ENCODE data around the gene KDM7A. TPM values are rescaled to one million over a fixed set of nuclear protein-coding genes. Genes with fewer than 3 reads are reported as not detected.
A peak's percentile ranks its signal among the peaks of the same experiment; 100 is the strongest.
"Not testable (repeated sequence)": the region's sequence is repeated elsewhere in the genome, so short reads cannot be mapped to it uniquely, and the experiment has no call there.

KDM7A gene
- total RNA-seq, 1 donor from 2014 or later: 8.4 TPM

DNA sequence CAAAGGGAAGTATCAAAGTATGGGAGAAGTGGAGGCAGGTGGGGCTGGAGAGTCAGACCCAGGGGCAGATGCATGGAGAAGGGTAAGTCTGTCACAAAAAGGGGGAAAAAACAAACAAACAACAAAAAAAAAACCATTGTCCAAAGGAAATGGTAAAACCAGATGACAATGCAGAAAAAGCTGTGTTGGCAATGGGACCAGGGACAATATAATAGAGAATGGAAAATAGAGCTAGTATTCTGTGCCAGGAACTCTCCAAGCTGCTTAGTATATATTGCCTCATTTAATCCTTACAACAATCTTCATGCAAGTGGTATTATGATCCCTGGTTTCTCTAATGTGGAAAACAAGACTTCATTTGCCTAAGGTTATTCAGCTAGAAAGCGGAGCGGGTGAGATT, 13.1 kb upstream of the KDM7A start:
- H3K4me1 ChIP-seq (ENCODE audit: control insufficient read depth in 3 of 3, insufficient read depth in 3 of 3, low read length in 3 of 3): no peaks in the 10 kb centered on the region
- no peak overlapping the region for H3K9ac ChIP-seq (ENCODE audit: low read depth in 1 of 3, low read length in 3 of 3)
- H3K27ac ChIP-seq (ENCODE audit: low read depth, low read length): no peak overlapping the region
- no peaks in the 10 kb centered on the region for H3K9me3 ChIP-seq (ENCODE audit: control insufficient read depth in 3 of 3, low read length in 3 of 3)
- H3K4me3 ChIP-seq (ENCODE audit: low read length in 3 of 3): no peak overlapping the region
- no peaks in the 10 kb centered on the region for H3K36me3 ChIP-seq (ENCODE audit: control insufficient read depth in 3 of 3, insufficient read depth in 3 of 3, low read length in 3 of 3)
- H3K27me3 ChIP-seq (ENCODE audit: control insufficient read depth in 3 of 3, insufficient read depth in 3 of 3, low read length in 3 of 3): no peaks in the 10 kb centered on the region

DNA sequence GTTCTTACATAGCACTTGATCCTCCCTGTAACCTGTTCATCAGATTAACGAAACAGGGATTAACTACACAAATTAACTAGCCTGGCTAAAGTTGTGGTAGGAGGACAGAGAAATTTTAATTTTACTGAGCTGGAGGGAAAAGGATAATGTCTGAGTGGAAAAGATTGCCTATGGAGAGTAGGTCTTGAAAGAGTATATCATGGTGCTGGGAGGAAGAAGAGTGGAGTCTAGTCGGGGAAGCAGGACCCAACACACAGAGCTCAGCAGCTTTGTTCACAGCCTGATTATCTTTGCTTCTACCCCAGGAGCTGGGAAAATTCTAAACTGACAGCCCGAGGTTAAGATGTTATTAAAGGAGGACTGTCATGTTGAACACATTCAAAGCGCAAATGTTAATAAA, 6.1 kb upstream of the KDM7A start:
- Histone ChIP-seq H3K4me1 (ENCODE audit: control insufficient read depth in 3 of 3, insufficient read depth in 3 of 3, low read length in 3 of 3) (peaks cover 0 to 5% (median 3%) of the 10 kb centered on the region in 3 donors), H3K9ac (ENCODE audit: low read depth in 1 of 3, low read length in 3 of 3) (no peak overlapping the region), H3K36me3 (ENCODE audit: control insufficient read depth in 3 of 3, insufficient read depth in 3 of 3, low read length in 3 of 3) (no peaks in the 10 kb centered on the region)

DNA sequence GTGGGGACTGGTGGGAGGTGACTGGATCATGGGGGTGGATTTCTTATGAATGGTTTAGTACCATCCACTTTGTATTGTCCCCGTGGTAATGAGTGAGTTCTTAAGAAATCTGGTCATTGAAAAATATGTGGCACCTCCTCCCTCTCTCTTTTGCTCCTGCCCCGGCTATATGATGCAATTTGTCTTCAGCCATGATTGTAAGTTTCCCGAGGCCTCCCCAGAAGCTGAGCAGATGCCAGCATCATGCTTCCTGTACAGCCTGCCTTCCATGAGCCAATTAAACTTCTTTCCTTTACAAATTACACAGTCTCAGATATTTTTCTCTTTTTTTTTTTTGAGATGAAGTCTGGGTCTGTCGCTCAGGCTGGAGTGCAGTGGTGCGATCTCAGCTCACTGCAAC, 2.6 kb upstream of the KDM7A start:
- H3K4me3 ChIP-seq (ENCODE audit: low read length in 3 of 3): no peak overlapping the region

More for the DNA sequence above, 6.1 kb upstream of the KDM7A start:
- no peak overlapping the region for H3K27ac ChIP-seq (ENCODE audit: low read depth, low read length)
- no peak overlapping the region for H3K4me3 ChIP-seq (ENCODE audit: low read length in 3 of 3)
- no peaks in the 10 kb centered on the region for H3K9me3 ChIP-seq (ENCODE audit: control insufficient read depth in 3 of 3, low read length in 3 of 3)
- peaks cover 0 to 12% (median 2%) of the 10 kb centered on the region in 3 donors for H3K27me3 ChIP-seq (ENCODE audit: control insufficient read depth in 3 of 3, insufficient read depth in 3 of 3, low read length in 3 of 3)

DNA sequence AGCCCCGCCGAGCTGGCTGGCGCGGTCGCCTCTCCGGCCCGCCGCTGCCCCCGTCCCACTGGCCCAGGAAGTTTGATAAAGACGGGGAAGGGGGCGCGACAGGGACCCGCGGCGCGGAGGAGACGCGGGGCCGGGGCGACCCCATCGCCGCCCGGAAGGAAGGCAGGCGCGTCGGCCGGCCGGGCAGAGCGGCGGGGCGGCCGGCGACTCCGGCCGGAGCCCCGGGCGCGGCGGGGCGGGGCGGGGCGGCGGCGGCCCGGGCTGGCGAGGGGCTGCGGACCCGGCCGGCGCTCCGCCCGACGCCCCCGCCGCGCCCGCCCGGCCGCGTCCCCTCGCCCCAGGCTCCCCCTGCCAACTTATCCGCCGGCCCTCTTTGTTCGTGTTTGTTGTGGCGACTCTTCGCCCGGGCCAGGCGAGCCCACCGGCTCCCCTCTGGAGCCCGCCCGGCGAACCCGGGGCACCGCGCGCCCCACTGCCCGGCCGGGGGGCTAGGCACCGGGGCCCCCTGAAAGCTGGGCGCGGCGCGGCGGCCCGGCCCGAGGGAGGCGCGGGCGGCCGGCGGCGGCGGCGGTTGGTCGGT, 571 bp downstream of the KDM7A start:
- H3K4me3 ChIP-seq (ENCODE audit: low read length in 3 of 3): peak overlapping the region; percentile 73 to 84 (median 76)
- H3K27ac ChIP-seq (ENCODE audit: low read depth, low read length): peak overlapping the region; percentile 97
- H3K9me3 ChIP-seq (ENCODE audit: control insufficient read depth in 3 of 3, low read length in 3 of 3): no peaks in the 10 kb centered on the region
- no peaks in the 10 kb centered on the region for H3K36me3 ChIP-seq (ENCODE audit: control insufficient read depth in 3 of 3, insufficient read depth in 3 of 3, low read length in 3 of 3)
- H3K9ac ChIP-seq (ENCODE audit: low read depth in 1 of 3, low read length in 3 of 3): peak overlapping the region; percentile 89 to 91 (median 90)
- H3K27me3 ChIP-seq (ENCODE audit: control insufficient read depth in 3 of 3, insufficient read depth in 3 of 3, low read length in 3 of 3): no peaks in the 10 kb centered on the region
- peaks cover 5 to 10% (median 7%) of the 10 kb centered on the region in 3 donors for H3K4me1 ChIP-seq (ENCODE audit: control insufficient read depth in 3 of 3, insufficient read depth in 3 of 3, low read length in 3 of 3)

More for the DNA sequence above, 2.6 kb upstream of the KDM7A start:
- peaks cover 5 to 7% (median 6%) of the 10 kb centered on the region in 3 donors for H3K4me1 ChIP-seq (ENCODE audit: control insufficient read depth in 3 of 3, insufficient read depth in 3 of 3, low read length in 3 of 3)
- H3K36me3 ChIP-seq (ENCODE audit: control insufficient read depth in 3 of 3, insufficient read depth in 3 of 3, low read length in 3 of 3): no peaks in the 10 kb centered on the region
- no peaks in the 10 kb centered on the region for H3K9me3 ChIP-seq (ENCODE audit: control insufficient read depth in 3 of 3, low read length in 3 of 3)
- H3K27me3 ChIP-seq (ENCODE audit: control insufficient read depth in 3 of 3, insufficient read depth in 3 of 3, low read length in 3 of 3): peaks cover 0 to 12% (median 2%) of the 10 kb centered on the region in 3 donors
- H3K9ac ChIP-seq (ENCODE audit: low read depth in 1 of 3, low read length in 3 of 3): no peak overlapping the region
- no peak overlapping the region for H3K27ac ChIP-seq (ENCODE audit: low read depth, low read length)

DNA sequence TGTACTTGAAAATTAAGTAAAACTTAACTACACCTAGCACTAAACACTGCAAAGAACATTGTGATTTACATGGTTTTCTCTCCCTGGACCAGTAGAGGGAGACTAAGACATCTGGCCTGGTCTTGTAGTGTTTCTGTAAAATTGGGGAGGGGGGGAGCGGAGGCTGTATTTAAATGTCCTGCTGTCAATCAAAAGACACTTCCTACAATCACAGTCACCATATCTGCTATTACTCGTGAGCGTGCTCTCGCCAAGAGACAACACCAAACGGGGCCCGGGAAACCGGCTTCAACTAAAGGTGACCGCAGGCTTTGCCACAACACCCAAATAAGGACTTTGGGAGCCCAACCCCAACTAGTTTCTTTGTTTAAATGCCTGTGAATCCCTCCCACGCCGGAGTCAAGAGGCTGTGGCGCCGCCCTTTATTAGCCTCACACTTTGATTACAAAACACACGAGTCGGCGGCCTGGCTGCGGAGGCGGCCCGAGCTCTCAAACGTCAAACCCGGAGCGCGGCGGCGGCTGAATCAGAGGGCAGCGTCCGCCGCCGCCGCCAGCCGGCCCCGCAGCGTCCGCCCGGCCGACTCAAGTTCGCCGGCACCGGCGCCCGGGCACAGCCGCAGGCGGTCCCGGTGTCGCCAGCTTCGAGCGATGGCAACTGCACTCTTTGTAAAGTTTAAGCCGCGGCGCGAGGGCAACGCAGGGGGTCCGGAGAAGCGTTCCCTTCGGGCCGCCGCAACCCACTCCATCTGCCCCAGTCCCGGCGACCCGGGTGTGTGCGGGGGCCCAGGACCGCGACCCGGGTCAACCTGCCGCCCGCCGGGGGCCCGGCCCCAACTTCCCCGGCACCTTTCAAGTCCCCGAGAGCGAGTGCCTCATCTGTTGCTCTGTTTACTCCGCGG, 1.3 kb downstream of the KDM7A start:
- H3K27me3 ChIP-seq (ENCODE audit: control insufficient read depth in 3 of 3, insufficient read depth in 3 of 3, low read length in 3 of 3): no peaks in the 10 kb centered on the region
- no peaks in the 10 kb centered on the region for H3K9me3 ChIP-seq (ENCODE audit: control insufficient read depth in 3 of 3, low read length in 3 of 3)
- no peaks in the 10 kb centered on the region for H3K36me3 ChIP-seq (ENCODE audit: control insufficient read depth in 3 of 3, insufficient read depth in 3 of 3, low read length in 3 of 3)
- peaks cover 9 to 12% (median 10%) of the 10 kb centered on the region in 3 donors for H3K4me1 ChIP-seq (ENCODE audit: control insufficient read depth in 3 of 3, insufficient read depth in 3 of 3, low read length in 3 of 3)
- peak overlapping the region; percentile 89 to 91 (median 90) for H3K9ac ChIP-seq (ENCODE audit: low read depth in 1 of 3, low read length in 3 of 3)
- H3K4me3 ChIP-seq (ENCODE audit: low read length in 3 of 3): peak overlapping the region; percentile 73 to 84 (median 74)
- H3K27ac ChIP-seq (ENCODE audit: low read depth, low read length): peak overlapping the region; percentile 97

DNA sequence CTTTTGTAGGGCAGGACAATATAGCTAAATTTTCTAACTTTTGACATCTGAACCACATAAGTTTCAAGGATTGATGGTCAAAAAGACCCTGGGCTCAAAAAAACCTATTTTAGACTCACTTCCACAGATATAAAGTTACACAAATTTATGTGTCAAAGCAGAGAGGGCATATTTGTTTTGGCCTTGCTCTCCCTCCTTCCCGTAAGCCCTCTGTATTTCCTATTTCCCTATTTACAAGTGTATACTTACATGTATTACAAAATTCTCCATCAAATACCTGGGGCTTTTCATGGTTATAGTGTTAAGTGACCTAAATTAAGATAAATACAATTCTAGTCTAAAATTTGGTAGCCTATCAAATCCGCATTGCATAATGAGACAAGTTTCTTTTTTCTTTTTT, 2.6 kb downstream of the KDM7A start:
- H3K36me3 ChIP-seq (ENCODE audit: control insufficient read depth in 3 of 3, insufficient read depth in 3 of 3, low read length in 3 of 3): no peaks in the 10 kb centered on the region
- peaks cover 10 to 16% (median 13%) of the 10 kb centered on the region in 3 donors for H3K4me1 ChIP-seq (ENCODE audit: control insufficient read depth in 3 of 3, insufficient read depth in 3 of 3, low read length in 3 of 3)
- H3K27ac ChIP-seq (ENCODE audit: low read depth, low read length): no peak overlapping the region
- peak overlapping the region in 1 of 3 donors; percentile 33 for H3K9ac ChIP-seq (ENCODE audit: low read depth in 1 of 3, low read length in 3 of 3)
- no peaks in the 10 kb centered on the region for H3K9me3 ChIP-seq (ENCODE audit: control insufficient read depth in 3 of 3, low read length in 3 of 3)
- no peak overlapping the region for H3K4me3 ChIP-seq (ENCODE audit: low read length in 3 of 3)
- H3K27me3 ChIP-seq (ENCODE audit: control insufficient read depth in 3 of 3, insufficient read depth in 3 of 3, low read length in 3 of 3): no peaks in the 10 kb centered on the region

DNA sequence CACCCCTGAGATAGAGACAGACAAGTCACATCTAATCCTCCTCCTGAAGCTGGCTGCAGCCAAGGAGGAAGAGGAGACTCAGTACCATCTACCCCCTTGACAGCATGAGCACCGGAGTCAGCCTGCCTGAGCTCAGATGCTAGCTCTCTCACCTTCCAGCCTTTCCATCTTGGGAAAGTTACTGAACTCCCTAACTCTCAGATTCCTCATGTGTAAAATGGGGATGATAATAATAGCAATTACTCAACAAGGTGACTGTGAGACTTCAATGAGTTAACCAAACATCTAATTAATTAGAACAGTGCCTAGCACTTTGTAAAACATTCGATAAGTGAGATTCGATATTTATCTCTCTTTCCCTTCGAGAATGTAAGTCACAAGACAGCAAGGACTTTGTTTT, 6.4 kb downstream of the KDM7A start:
- peaks cover 6 to 8% (median 8%) of the 10 kb centered on the region in 3 donors for H3K4me1 ChIP-seq (ENCODE audit: control insufficient read depth in 3 of 3, insufficient read depth in 3 of 3, low read length in 3 of 3)
- no peaks in the 10 kb centered on the region for H3K9me3 ChIP-seq (ENCODE audit: control insufficient read depth in 3 of 3, low read length in 3 of 3)
- no peak overlapping the region for H3K27ac ChIP-seq (ENCODE audit: low read depth, low read length)
- no peak overlapping the region for H3K4me3 ChIP-seq (ENCODE audit: low read length in 3 of 3)
- H3K9ac ChIP-seq (ENCODE audit: low read depth in 1 of 3, low read length in 3 of 3): no peak overlapping the region
- H3K27me3 ChIP-seq (ENCODE audit: control insufficient read depth in 3 of 3, insufficient read depth in 3 of 3, low read length in 3 of 3): no peaks in the 10 kb centered on the region
- no peaks in the 10 kb centered on the region for H3K36me3 ChIP-seq (ENCODE audit: control insufficient read depth in 3 of 3, insufficient read depth in 3 of 3, low read length in 3 of 3)

DNA sequence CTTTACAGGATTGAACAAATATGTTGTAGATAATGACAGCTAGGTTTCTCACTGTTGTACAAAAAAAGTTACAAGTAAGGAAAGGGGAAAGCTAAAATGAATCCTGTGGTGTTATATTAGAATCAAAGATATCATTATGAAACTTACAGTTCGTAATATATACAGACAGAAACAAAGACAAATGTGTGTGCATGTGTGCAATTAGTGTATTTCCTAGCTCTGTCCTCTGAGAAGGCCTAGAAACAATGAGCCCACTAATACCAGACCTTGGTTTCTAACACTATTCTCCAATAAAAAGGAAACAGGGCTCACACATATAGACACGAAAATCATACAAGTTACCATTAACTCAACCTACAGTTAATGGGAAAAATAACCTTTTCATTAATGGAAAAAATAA, 8.0 kb downstream of the KDM7A start:
- peaks cover 6 to 8% (median 6%) of the 10 kb centered on the region in 3 donors for H3K4me1 ChIP-seq (ENCODE audit: control insufficient read depth in 3 of 3, insufficient read depth in 3 of 3, low read length in 3 of 3)
- H3K36me3 ChIP-seq (ENCODE audit: control insufficient read depth in 3 of 3, insufficient read depth in 3 of 3, low read length in 3 of 3): no peaks in the 10 kb centered on the region
- no peak overlapping the region for H3K4me3 ChIP-seq (ENCODE audit: low read length in 3 of 3)
- H3K9ac ChIP-seq (ENCODE audit: low read depth in 1 of 3, low read length in 3 of 3): no peak overlapping the region
- no peaks in the 10 kb centered on the region for H3K9me3 ChIP-seq (ENCODE audit: control insufficient read depth in 3 of 3, low read length in 3 of 3)
- H3K27me3 ChIP-seq (ENCODE audit: control insufficient read depth in 3 of 3, insufficient read depth in 3 of 3, low read length in 3 of 3): no peaks in the 10 kb centered on the region
- H3K27ac ChIP-seq (ENCODE audit: low read depth, low read length): no peak overlapping the region

DNA sequence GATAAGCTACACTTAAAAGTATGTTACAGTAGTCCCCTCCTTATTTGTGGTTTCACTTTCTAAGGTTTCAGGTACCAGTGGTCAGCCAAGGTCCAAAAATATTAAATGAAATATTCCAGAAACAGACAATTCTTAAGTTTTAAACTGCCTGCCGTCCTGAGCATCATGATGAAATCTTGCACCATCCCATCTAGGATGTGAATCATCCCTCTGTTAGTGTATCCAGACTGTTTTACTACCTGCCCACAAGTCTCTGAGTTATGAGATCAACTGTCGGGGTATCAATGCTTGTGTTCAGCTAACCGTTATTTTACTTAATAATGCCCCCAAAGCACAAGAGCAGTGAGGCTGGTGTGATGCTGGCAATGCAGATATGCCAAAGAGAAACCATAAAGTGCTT, 11.4 kb downstream of the KDM7A start:
- Histone ChIP-seq H3K36me3 (ENCODE audit: control insufficient read depth in 3 of 3, insufficient read depth in 3 of 3, low read length in 3 of 3) (no peaks in the 10 kb centered on the region), H3K9ac (ENCODE audit: low read depth in 1 of 3, low read length in 3 of 3) (no peak overlapping the region), H3K4me1 (ENCODE audit: control insufficient read depth in 3 of 3, insufficient read depth in 3 of 3, low read length in 3 of 3) (peaks cover 2 to 9% (median 3%) of the 10 kb centered on the region in 3 donors)

DNA sequence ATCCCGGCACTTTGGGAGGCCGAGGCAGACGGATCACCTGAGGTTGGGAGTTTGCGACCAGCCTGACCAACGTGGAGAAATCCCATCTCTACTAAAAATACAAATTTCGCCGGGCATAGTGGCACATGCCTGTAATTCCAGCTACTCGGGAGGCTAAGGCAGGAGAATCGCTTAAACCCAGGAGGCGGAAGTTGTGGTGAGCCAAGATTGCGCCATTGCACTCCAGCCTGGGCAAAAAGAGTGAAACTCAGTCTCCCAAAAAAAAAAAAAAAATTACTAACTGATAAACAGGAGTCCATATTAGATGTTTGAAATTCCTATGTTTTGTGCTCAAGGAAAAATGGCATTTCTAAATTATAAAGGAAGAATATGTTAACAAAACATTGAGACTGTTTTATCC, 14.7 kb downstream of the KDM7A start:
- H3K4me3 ChIP-seq (ENCODE audit: low read length in 3 of 3); H3K36me3 ChIP-seq (ENCODE audit: control insufficient read depth in 3 of 3, insufficient read depth in 3 of 3, low read length in 3 of 3); H3K9ac ChIP-seq (ENCODE audit: low read depth in 1 of 3, low read length in 3 of 3); H3K9me3 ChIP-seq (ENCODE audit: control insufficient read depth in 3 of 3, low read length in 3 of 3); H3K27me3 ChIP-seq (ENCODE audit: control insufficient read depth in 3 of 3, insufficient read depth in 3 of 3, low read length in 3 of 3); H3K27ac ChIP-seq (ENCODE audit: low read depth, low read length); H3K4me1 ChIP-seq (ENCODE audit: control insufficient read depth in 3 of 3, insufficient read depth in 3 of 3, low read length in 3 of 3): not testable (repeated sequence)

More for the DNA sequence above, 11.4 kb downstream of the KDM7A start:
- Histone ChIP-seq H3K9me3 (ENCODE audit: control insufficient read depth in 3 of 3, low read length in 3 of 3) (no peaks in the 10 kb centered on the region), H3K27me3 (ENCODE audit: control insufficient read depth in 3 of 3, insufficient read depth in 3 of 3, low read length in 3 of 3) (no peaks in the 10 kb centered on the region), H3K4me3 (ENCODE audit: low read length in 3 of 3) (no peak overlapping the region), H3K27ac (ENCODE audit: low read depth, low read length) (no peak overlapping the region)
